A549 treated with CORT108297 at 1 μM for 4 hours (cell line): ENCODE measurements around the gene ZMIZ2. TPM values are rescaled to one million over a fixed set of nuclear protein-coding genes. Genes with fewer than 3 reads are reported as not detected.

ENCODE experiments used
- total RNA-seq: library from RNA; stranded (reverse); fragments of 200-300 nt; extraction: Qiagen RNA extraction; gene quantifications from 5 replicates; pipeline ENCODE4 v1.2.3, GENCODE V29; 2022

Gene ZMIZ2, protein sequence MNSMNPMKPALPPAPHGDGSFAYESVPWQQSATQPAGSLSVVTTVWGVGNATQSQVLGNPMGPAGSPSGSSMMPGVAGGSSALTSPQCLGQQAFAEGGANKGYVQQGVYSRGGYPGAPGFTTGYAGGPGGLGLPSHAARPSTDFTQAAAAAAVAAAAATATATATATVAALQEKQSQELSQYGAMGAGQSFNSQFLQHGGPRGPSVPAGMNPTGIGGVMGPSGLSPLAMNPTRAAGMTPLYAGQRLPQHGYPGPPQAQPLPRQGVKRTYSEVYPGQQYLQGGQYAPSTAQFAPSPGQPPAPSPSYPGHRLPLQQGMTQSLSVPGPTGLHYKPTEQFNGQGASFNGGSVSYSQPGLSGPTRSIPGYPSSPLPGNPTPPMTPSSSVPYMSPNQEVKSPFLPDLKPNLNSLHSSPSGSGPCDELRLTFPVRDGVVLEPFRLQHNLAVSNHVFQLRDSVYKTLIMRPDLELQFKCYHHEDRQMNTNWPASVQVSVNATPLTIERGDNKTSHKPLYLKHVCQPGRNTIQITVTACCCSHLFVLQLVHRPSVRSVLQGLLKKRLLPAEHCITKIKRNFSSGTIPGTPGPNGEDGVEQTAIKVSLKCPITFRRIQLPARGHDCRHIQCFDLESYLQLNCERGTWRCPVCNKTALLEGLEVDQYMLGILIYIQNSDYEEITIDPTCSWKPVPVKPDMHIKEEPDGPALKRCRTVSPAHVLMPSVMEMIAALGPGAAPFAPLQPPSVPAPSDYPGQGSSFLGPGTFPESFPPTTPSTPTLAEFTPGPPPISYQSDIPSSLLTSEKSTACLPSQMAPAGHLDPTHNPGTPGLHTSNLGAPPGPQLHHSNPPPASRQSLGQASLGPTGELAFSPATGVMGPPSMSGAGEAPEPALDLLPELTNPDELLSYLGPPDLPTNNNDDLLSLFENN
- 23.8 to 37.5 TPM (median 36.2 TPM) in 5 replicates for total RNA-seq

DNA sequence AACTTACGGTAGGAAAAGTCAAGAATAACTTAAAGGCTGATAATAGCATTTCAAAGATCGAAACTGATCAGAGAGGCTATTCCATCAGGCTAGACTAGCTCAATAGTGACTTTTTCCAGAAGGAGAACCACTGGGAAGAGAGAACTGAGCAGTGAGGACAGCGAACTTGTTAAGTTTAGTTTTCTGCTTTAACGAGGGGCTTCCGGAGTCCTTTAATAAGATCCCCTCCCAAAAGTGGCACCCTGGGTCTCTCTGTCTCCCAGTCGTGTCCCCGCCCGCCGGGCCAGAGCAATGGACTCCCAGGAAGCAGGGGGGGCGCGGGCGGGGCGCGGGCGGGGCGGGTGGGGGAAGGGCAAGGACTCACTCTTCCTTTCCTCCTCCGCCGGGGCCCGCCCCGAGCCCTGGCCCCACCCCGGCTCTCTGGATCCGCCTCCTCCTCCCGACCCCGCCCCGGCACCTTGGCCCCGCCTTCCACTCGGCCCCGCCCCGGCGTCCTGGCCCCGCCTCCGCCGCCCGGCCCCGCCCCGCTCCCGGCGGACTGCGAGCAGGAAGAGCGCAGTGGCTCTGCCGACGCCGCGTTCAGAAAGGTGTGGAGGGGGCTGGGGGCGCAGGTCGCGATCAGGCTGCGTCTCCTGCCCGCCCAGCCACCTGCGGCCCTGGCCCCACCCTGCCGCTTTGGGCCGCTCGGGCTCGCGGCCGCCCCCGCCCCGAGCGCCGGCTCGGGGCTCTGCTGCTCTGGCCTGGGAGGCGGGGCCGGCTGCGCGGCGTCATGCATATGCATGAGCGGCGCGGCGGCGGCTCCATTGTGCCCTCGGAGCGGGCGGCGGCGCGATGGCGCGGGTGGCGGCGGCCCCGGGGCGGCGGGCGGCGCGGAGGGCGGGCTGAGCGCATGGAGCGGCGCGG is at the start of gene ZMIZ2:
Gene ZMIZ2 (plus strand): TSS at position 803 of the 903 bp plus-strand sequence. CDS start 7,403 bp downstream, outside the sequence.

DNA sequence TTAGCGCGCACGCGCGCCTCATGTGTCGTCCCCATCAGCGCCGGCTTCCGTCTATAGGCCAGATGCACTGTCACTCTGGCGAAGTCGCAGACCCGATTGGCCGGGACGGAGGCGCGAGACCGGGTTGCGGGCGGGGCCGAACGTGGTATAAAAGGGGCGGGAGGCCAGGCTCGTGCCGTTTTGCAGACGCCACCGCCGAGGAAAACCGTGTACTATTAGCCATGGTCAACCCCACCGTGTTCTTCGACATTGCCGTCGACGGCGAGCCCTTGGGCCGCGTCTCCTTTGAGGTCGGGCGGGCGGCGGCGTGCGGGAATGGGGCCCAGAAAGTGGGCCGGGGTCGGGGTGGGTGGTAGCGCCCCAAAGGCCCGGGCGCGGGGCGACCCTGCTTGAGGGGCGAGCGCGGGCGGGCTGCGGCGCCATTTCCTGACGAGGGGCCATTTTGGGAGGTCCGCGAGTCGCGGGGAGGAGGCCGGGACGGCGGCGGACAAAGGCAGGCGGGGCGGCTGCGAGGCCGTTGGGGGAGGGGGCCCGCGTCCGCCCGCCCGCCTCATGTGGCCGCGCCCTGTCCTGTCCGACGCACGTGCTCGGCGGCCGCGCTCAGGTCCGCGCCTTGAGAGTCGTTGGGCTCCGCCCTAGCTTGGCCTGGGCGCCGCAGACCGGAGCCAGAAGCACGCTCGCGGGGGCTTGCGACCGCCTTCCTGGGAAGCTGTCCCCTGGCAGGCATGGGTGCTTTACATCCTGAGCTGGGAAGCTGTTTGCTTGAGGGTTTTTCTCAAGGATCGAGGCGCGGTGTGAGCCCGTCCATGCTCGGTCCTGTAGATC is 48.1 kb downstream of the ZMIZ2 start, which contains the start of gene PPIA:
Gene PPIA (plus strand): TSS at position 178 of the 825 bp plus-strand sequence. CDS start 44 bp downstream, at position 222.

Other genes starting within 250 kb of the ZMIZ2 start
- 0.01 to 0.08 TPM (median 0.06 TPM) in 5 replicates for gene NPC1L1, start 207.5 kb upstream of the ZMIZ2 start, total RNA-seq
- 110 to 137 TPM (median 121 TPM) in 5 replicates for gene DDX56, start 174.9 kb upstream of the ZMIZ2 start, total RNA-seq
- 48.2 to 54.9 TPM (median 51.8 TPM) in 5 replicates for gene TMED4, start 166.6 kb upstream of the ZMIZ2 start, total RNA-seq
- gene OGDH, start 142.2 kb upstream of the ZMIZ2 start, total RNA-seq, result 25.1 to 32.4 TPM (median 30.1 TPM) in 5 replicates
- 4,985 to 6,331 TPM (median 5,123 TPM) in 5 replicates for gene PPIA, start 47.8 kb downstream of the ZMIZ2 start, total RNA-seq
- gene H2AZ2, start 99.2 kb downstream of the ZMIZ2 start, total RNA-seq, result 205 to 269 TPM (median 258 TPM) in 5 replicates
- gene PURB, start 136.7 kb downstream of the ZMIZ2 start, total RNA-seq, result 10.5 to 12.4 TPM (median 11.1 TPM) in 5 replicates
- 0.08 to 0.14 TPM (median 0.12 TPM) in 5 replicates for gene MYO1G, start 230.2 kb downstream of the ZMIZ2 start, total RNA-seq